ENCODE data around the gene SPCS2.

- no peak for TF ChIP-seq FOXM1 (IDR thresholded peaks at IDR 0.05; ENCODE audit: borderline replicate concordance)
- no peak for TF ChIP-seq ELF4 (IDR thresholded peaks at IDR 0.05)
- no peak for TF ChIP-seq SP1 (IDR thresholded peaks at IDR 0.05)
- no peak for TF ChIP-seq NFRKB (IDR thresholded peaks at IDR 0.05)
- no peak for TF ChIP-seq TARDBP (IDR thresholded peaks at IDR 0.05)
- TF ChIP-seq BHLHE40 (IDR thresholded peaks at IDR 0.05; ENCODE audit: borderline replicate concordance) = no peak
Observed at GRCh38 chr11:74909812-74910211, 39.3 kb upstream of the SPCS2 start.

Data from HEK293T (cell line).